Measurements from ENCODE around the gene FOXK2. TPM values are rescaled to one million over a fixed set of nuclear protein-coding genes. Genes with fewer than 3 reads are reported as not detected.
A peak's percentile ranks its signal among the peaks of the same experiment; 100 is the strongest.
"Not testable (repeated sequence)": the region's sequence is repeated elsewhere in the genome, so short reads cannot be mapped to it uniquely, and the experiment has no call there.

FOXK2 gene
- total RNA-seq, 2 experiments from 2014 or later, result 59.6 to 63.2 TPM

DNA sequence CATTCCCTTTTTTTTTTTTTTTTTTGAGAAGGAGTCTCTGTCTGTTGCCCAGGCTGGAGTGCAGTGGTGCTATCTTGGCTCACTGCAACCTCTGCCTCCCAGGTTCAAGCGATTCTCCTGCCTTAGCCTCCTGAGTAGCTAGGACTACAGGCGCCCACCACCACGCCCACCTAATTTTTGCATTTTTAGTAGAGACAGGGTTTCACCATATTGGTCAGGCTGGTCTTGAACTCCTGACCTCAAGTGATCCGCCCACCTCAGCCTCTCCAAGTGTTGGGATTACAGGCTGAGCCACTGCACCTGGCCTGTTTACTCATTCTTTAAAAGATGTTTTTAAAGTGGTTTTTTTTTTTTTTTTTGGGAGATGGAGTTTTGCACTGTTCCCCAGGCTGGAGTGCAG lies 44.2 kb downstream of the FOXK2 start:
- POLR2A ChIA-PET, result interaction anchor here (0.6 kb wide), 1 partner anchor 208 kb away, joined by 3 read pairs; no protein-coding TSS in a partner anchor
- not testable (repeated sequence) for H3K27me3 Mint-ChIP-seq

DNA sequence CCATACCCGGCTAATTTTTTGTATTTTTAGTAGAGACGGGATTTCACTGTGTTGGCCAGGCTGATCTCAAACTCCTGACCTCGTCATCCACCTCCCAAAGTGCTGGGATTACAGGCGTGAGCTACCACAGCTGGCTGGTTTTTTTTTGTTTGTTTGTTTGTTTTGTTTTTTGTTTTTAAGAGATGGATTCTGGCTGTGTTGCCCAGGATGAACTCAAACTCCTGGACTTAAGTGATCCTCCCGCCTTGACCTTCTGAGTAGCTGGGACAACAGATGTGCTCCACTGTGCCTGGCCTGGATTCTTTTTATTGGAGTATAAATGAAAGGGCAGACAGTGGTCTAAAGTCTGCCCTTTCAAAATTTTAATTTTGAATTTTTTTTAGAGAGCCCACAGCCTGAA lies 44.7 kb downstream of the FOXK2 start:
- no peaks in the 10 kb centered on the region for H3K9me3 Mint-ChIP-seq
- H3K27ac Mint-ChIP-seq, result no peak overlapping the region
- DNase-seq, result no peak
- no peaks in the 10 kb centered on the region for H3K27me3 Mint-ChIP-seq
- peaks cover 8% of the 10 kb centered on the region for H3K4me1 Mint-ChIP-seq
- ChIA-PET CTCF (interaction anchor here (0.6 kb wide), 1 partner anchor 26 kb away, joined by 3 read pairs; no protein-coding TSS in a partner anchor), POLR2A (interaction anchor here (0.6 kb wide), 1 partner anchor 209 kb away, joined by 3 read pairs; no protein-coding TSS in a partner anchor)
- H3K4me3 Mint-ChIP-seq, result no peak overlapping the region
- H3K36me3 Mint-ChIP-seq (ENCODE audit: low read depth), result peaks cover 12% of the 10 kb centered on the region

More for the DNA sequence above, 44.2 kb downstream of the FOXK2 start:
- not testable (repeated sequence) for H3K4me1 Mint-ChIP-seq; H3K27ac Mint-ChIP-seq; DNase-seq; H3K9me3 Mint-ChIP-seq; H3K36me3 Mint-ChIP-seq (ENCODE audit: low read depth); H3K4me3 Mint-ChIP-seq
- CTCF ChIA-PET, result interaction anchor here (0.6 kb wide), 1 partner anchor 26 kb away, joined by 3 read pairs; no protein-coding TSS in a partner anchor

DNA sequence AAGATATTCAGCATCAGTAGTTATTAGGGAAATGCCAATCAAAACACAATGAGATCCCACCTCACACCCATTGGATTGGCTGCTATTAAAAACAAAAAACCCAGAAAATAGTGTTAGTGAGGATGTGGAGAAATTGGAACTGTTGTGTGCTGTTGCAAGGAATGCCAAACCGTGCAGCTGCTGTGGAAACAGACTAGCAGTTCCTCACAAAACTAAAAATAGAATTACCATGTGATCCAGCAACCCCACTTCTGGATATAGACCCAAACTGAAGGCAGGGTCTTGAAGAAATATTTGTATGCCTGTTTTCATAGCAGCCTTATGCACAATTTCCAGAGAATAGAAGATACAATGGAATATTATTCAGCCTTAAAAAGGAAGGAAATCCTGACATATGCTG lies 46.0 kb downstream of the FOXK2 start:
- CTCF ChIA-PET, result no interaction called here

DNA sequence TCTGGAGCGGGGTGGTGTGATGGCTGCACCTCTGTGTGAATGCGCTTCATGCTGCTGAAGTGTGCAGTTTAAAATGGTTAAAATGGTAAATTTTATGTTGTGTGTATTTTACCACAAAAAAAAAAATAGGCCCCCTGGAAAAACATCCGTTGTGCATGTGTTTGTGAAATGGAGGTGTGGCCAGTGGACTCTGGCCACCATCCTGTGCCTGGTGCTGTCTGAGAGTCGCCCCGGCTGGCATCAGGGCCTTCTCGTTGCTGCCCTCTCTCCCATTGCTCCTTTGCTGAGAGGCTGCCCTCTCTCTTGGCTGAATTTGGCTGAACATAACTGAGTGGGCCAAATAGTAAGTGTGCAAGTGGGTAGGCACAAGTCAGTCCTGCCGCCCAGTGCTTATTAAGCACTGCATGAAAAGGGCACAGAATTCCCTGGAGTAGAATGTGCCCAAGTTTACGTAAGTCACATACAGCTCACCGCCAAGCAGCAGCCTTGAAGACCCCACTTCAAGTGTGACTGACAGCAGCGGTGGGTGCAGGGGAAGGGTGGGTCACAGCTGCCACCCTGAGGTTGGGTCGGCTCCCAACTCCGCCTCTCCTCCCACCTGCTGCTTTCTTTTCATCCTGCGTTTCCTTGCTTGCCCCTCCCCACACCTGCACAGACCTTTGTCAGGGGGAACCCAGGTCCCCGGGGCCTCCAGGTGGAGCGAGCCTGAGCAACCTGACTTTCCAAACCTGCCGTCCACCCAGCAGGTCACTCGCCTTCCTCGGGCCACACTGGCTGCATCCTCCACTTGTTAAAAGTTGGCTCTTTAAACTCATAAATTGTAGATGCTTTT lies 46.8 kb downstream of the FOXK2 start:
- H3K27ac Mint-ChIP-seq, result no peak overlapping the region
- CTCF ChIA-PET, result no interaction called here

More for the DNA sequence above, 46.0 kb downstream of the FOXK2 start:
- H3K36me3 Mint-ChIP-seq (ENCODE audit: low read depth), result peaks cover 17% of the 10 kb centered on the region
- no peaks in the 10 kb centered on the region for H3K9me3 Mint-ChIP-seq
- H3K4me3 Mint-ChIP-seq, result no peak overlapping the region
- no peak overlapping the region for H3K27ac Mint-ChIP-seq
- POLR2A ChIA-PET, result no interaction called here
- H3K4me1 Mint-ChIP-seq, result peaks cover 8% of the 10 kb centered on the region
- no peak for DNase-seq
- no peaks in the 10 kb centered on the region for H3K27me3 Mint-ChIP-seq

DNA sequence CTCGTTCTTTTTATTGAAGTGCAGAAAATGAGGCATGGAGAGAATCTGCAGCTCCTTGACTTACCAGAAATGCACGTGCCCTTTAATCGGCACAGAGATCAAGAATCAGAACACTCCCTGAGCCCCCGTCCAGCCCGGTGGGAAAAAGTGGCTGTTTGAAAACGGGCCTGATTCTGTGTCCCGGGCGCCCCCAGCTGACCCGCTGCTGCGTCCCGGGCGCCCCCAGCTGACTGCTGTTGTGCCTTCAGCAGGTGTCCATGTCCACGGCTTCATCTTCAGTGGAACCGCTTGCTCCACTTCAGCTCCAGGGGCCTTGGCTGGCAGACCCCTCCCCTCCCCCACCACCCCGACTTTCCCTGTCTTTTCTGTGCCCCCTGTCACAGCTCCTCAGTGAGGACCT lies 47.8 kb downstream of the FOXK2 start:
- H3K4me3 Mint-ChIP-seq, result no peak overlapping the region
- peak overlapping the region; percentile 25 for H3K27ac Mint-ChIP-seq
- H3K9me3 Mint-ChIP-seq, result no peaks in the 10 kb centered on the region
- no peak for DNase-seq
- H3K36me3 Mint-ChIP-seq (ENCODE audit: low read depth), result peaks cover 23% of the 10 kb centered on the region
- ChIA-PET CTCF (no interaction called here), POLR2A (no interaction called here)
- H3K27me3 Mint-ChIP-seq, result no peaks in the 10 kb centered on the region
- peaks cover 3% of the 10 kb centered on the region for H3K4me1 Mint-ChIP-seq

More for the DNA sequence above, 46.8 kb downstream of the FOXK2 start:
- H3K9me3 Mint-ChIP-seq, result no peaks in the 10 kb centered on the region
- H3K4me3 Mint-ChIP-seq, result no peak overlapping the region
- peaks cover 4% of the 10 kb centered on the region for H3K4me1 Mint-ChIP-seq
- H3K36me3 Mint-ChIP-seq (ENCODE audit: low read depth), result peaks cover 18% of the 10 kb centered on the region
- DNase-seq, result no peak
- no peaks in the 10 kb centered on the region for H3K27me3 Mint-ChIP-seq
- POLR2A ChIA-PET, result no interaction called here

DNA sequence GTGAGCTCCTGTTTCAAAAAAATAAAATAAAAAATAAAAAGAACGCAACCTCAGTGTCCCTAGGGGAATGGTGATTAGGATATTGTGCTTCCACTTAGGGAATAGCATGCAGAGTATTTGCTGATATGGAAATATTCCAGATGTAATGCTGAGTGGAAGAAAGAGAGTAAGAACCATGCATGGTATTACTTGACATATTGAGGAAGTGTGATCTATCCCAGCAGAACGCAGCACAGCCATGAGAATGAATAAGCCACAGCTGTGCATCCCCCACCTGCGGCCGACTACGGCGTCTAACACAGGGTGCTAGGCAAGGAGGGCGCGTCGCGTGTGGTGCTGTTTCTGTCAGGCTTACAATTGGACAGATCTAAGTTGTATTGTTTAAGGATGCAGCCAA lies 49.5 kb downstream of the FOXK2 start:
- H3K9me3 Mint-ChIP-seq, result no peaks in the 10 kb centered on the region
- ChIA-PET CTCF (interaction anchor here (0.6 to 1.3 kb wide), 2 partner anchors 14 to 32 kb away, joined by 3 read pairs; no protein-coding TSS in a partner anchor), POLR2A (interaction anchor here (0.6 kb wide), 1 partner anchor 10 kb away, joined by 3 read pairs; no protein-coding TSS in a partner anchor)

DNA sequence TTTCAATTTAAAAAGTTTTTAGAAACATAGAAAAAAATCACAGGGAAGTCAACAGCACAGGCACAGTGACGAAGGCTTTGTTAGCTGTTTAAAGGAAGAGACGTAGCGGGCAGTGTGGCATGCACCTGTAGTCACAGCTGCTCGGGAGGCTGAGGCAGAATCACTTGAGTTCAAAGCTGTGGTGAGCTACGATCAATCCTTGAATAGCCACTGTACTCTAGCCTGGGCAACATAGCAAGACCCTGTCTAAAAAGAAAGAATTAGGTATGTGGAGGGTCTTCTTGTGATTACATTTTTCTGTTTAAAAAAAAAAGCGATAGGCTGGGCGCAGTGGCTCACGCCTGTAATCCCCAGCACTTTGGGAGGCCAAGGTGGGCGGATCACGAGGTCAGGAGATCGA lies 50.1 kb downstream of the FOXK2 start:
- Mint-ChIP-seq H3K4me1 (peaks cover 1% of the 10 kb centered on the region), H3K36me3 (ENCODE audit: low read depth) (peaks cover 24% of the 10 kb centered on the region), H3K9me3 (no peaks in the 10 kb centered on the region), H3K27ac (no peak overlapping the region), H3K27me3 (no peaks in the 10 kb centered on the region), H3K4me3 (no peak overlapping the region)
- no peak for DNase-seq
- ChIA-PET POLR2A (interaction anchor here (0.6 kb wide), 1 partner anchor 10 kb away, joined by 3 read pairs; no protein-coding TSS in a partner anchor), CTCF (interaction anchor here (1.3 kb wide), 1 partner anchor 15 kb away, joined by 3 read pairs; no protein-coding TSS in a partner anchor)

More for the DNA sequence above, 49.5 kb downstream of the FOXK2 start:
- Mint-ChIP-seq H3K27ac (no peak overlapping the region), H3K27me3 (no peaks in the 10 kb centered on the region), H3K4me1 (peaks cover 1% of the 10 kb centered on the region), H3K36me3 (ENCODE audit: low read depth) (peaks cover 24% of the 10 kb centered on the region), H3K4me3 (no peak overlapping the region)
- no peak for DNase-seq

DNA sequence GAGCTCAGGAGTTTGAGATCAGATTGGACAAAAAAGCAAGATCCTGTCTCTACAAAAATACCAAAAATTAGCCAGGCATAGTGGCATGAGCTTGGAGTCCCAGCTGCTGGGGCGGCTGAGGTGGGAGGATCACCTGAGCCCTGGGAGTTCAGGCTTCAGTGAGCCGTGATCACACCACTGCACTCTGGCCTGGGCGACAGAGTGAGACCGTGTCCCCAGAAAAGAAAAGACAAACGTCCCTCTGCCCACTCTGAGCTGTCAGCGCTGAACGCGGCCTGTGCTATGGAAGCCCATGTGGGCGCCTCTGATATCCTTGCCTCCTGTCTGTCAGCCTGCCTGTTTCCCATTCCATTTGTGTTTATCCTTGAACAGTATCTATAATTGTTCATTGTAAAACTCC lies 50.7 kb downstream of the FOXK2 start:
- POLR2A ChIA-PET, result no interaction called here
- Mint-ChIP-seq H3K9me3 (no peaks in the 10 kb centered on the region), H3K36me3 (ENCODE audit: low read depth) (peaks cover 23% of the 10 kb centered on the region), H3K27me3 (no peaks in the 10 kb centered on the region), H3K4me3 (no peak overlapping the region), H3K4me1 (peaks cover 1% of the 10 kb centered on the region), H3K27ac (no peak overlapping the region)
- CTCF ChIA-PET, result interaction anchor here (0.6 to 1.3 kb wide), 2 partner anchors 15 to 221 kb away, joined by 3 read pairs; no protein-coding TSS in a partner anchor
- no peak for DNase-seq

DNA sequence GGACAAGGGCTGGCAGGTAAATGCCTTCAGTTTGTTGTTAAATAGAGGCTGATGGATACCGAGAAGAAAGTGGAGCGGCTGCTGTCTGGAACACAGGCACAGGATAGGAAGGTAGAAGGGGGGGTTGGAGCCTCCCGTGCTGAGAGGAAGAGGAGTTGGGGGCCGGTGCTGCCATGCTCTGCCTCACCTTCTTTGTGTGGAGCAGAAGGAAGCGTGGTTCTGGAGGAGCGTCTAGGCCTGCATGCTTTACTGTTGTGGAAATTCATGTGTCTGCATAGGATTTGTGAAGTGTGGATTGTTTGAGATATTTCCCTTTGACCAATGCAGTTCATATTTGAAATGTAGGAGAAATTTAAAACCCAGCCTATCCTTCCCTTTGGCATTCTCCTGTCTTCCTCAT lies 52.3 kb downstream of the FOXK2 start:
- Mint-ChIP-seq H3K36me3 (ENCODE audit: low read depth) (peaks cover 24% of the 10 kb centered on the region), H3K9me3 (no peaks in the 10 kb centered on the region), H3K27ac (no peak overlapping the region), H3K27me3 (no peaks in the 10 kb centered on the region), H3K4me3 (no peak overlapping the region), H3K4me1 (peaks cover 1% of the 10 kb centered on the region)
- POLR2A ChIA-PET, result no interaction called here
- CTCF ChIA-PET, result no interaction called here
- no peak for DNase-seq

DNA sequence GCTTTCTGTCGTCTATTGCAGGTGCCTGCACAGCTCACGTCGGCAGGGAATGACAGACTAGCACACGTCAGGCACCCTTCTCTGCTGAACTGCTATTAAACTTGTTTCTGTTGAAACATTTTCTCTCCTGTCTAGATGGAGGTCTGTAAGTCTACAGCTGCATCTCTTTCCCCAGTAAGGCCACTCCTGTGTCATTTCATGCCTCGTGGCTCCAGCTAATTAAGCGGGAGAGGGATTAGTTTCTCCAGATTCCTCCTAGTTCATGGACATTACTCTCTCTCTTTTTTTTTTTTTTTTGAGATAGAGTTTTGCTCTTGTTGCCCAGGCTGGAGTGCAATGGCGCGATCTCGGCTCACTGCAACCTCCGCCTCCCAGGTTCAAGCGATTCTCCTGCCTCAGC lies 54.5 kb downstream of the FOXK2 start:
- no peaks in the 10 kb centered on the region for H3K27me3 Mint-ChIP-seq
- H3K27ac Mint-ChIP-seq, result no peak overlapping the region
- no peaks in the 10 kb centered on the region for H3K9me3 Mint-ChIP-seq
- H3K4me1 Mint-ChIP-seq, result peaks cover 1% of the 10 kb centered on the region
- no peak overlapping the region for H3K4me3 Mint-ChIP-seq
- peaks cover 26% of the 10 kb centered on the region for H3K36me3 Mint-ChIP-seq (ENCODE audit: low read depth)
- ChIA-PET POLR2A (no interaction called here), CTCF (no interaction called here)
- DNase-seq, result no peak

DNA sequence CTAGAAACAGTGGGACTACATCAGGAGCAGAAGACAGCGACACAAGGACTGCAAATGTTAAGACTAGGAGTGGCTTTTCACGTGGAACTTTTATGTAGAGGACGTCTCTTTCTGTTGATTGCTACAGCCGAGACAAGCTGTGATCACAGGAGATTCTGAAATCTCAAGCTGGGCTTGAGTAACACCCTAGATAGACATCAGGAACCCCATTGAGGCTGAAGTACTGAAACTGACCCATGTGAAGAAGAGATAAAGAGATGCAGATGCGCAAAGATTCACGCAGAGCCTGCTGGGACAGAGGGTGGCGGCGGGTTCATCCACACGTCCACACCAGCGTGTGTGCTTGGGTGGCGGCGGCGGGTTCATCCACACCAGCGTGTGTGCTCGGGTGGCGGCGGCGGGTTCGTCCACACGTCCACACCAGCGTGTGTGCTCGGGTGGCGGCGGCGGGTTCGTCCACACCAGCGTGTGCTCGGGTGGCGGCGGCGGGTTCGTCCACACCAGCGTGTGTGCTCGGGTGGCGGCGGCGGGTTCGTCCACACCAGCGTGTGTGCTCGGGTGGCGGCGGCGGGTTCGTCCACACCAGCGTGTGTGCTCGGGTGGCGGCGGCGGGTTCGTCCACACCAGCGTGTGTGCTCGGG lies 56.2 kb downstream of the FOXK2 start:
- CTCF ChIA-PET, POLR2A ChIA-PET, H3K9me3 Mint-ChIP-seq, DNase-seq, H3K27me3 Mint-ChIP-seq, H3K4me3 Mint-ChIP-seq, H3K27ac Mint-ChIP-seq, H3K4me1 Mint-ChIP-seq: not testable (repeated sequence)
- H3K36me3 Mint-ChIP-seq (ENCODE audit: low read depth), result peaks cover 18% of the 10 kb centered on the region

DNA sequence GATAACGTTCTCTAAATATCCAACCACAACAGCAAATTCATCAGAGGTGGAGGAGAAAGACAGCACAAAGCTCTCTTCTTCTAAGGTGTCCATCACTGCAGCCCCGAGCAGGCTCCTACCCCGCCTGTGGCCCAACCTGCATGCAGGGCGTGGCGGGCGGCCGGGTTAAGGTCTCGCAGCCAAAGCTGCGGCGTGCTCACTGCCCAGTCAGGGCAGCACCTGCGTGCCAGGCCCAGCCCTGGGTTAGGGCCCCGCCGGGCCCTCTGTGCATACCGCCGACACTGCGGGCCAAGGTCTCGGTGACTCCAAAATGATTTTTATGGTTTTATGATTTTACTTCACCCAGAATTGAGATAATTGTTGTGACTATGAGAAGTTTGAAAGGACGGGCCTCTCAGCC lies 57.8 kb downstream of the FOXK2 start:
- H3K27me3 Mint-ChIP-seq, result no peaks in the 10 kb centered on the region
- no peak for DNase-seq
- no peak overlapping the region for H3K27ac Mint-ChIP-seq
- H3K36me3 Mint-ChIP-seq (ENCODE audit: low read depth), result peaks cover 20% of the 10 kb centered on the region
- ChIA-PET CTCF (no interaction called here), POLR2A (no interaction called here)
- no peak overlapping the region for H3K4me3 Mint-ChIP-seq
- no peaks in the 10 kb centered on the region for H3K9me3 Mint-ChIP-seq
- peaks cover 1% of the 10 kb centered on the region for H3K4me1 Mint-ChIP-seq

DNA sequence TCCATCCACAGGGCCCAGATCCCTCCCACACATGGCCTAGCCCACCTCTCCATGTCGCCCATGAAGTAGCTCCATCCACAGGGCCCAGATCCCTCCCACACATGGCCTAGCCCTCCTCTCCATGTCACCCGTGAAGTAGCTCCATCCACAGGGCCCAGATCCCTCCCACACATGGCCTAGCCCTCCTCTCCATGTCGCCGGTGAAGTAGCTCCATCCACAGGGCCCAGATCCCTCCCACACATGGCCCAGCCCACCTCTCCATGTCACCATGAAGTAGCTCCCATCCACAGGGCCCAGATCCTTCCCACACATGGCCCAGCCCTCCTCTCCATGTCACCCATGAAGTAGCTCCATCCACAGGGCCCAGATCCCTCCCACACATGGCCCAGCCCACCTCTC lies 60.4 kb downstream of the FOXK2 start:
- H3K9me3 Mint-ChIP-seq, H3K27me3 Mint-ChIP-seq, H3K4me1 Mint-ChIP-seq, H3K4me3 Mint-ChIP-seq, POLR2A ChIA-PET, DNase-seq, H3K27ac Mint-ChIP-seq: not testable (repeated sequence)
- H3K36me3 Mint-ChIP-seq (ENCODE audit: low read depth), result peaks cover 28% of the 10 kb centered on the region
- CTCF ChIA-PET, result interaction anchor here (0.6 to 2.1 kb wide), 2 partner anchors 12 to 115 kb away, joined by 3 to 6 read pairs; no protein-coding TSS in a partner anchor

All from activated CD4-positive, alpha-beta T cell treated with anti-CD3 and anti-CD28 coated beads, Interleukin-2, amount 10 ng/mL, durations not matched to agents 7 days and 5 days (primary cell).